Prostate gland (tissue), 2 donors: Measurements from ENCODE around the gene SP110. TPM values are rescaled to one million over a fixed set of nuclear protein-coding genes. Genes with fewer than 3 reads are reported as not detected.
A peak's percentile ranks its signal among the peaks of the same experiment; 100 is the strongest.

Experiments
- DNase-seq: peaks from one replicate; pipeline ENCODE4 v3.0.0-alpha.2; 2019; ENCODE audit warnings: low spot score
- H3K27ac ChIP-seq, 2 donors: fragments of 200-600 bp; sonication (generic); 2 replicates each; pipeline ENCODE4 v1.5.1; 2017 to 2019
- H3K27me3 ChIP-seq: fragments of 200-600 bp; sonication (generic); replicated peaks from 2 replicates; pipeline ENCODE4 v1.5.1; 2019; ENCODE audit not compliant: insufficient read depth
- H3K36me3 ChIP-seq, 2 donors: fragments of 200-600 bp; sonication (generic); 1 replicate in 1 of 2; 2 replicates in 1 of 2; pipeline versions ENCODE4 v1.5.1 to v1.8.1; 2017 to 2019
- H3K4me1 ChIP-seq: fragments of 200-600 bp; sonication (generic); replicated peaks from 2 replicates; pipeline ENCODE4 v1.5.1; 2019
- H3K4me3 ChIP-seq, 2 donors: fragments of 200-600 bp; sonication (generic); 2 replicates each; pipeline ENCODE4 v1.5.1; 2017 to 2019
- H3K9me3 ChIP-seq: fragments of 200-600 bp; sonication (generic); 2 replicates; pipeline ENCODE4 v1.5.1; 2017
- POLR2A ChIP-seq: fragments of 450-650 bp; IDR thresholded peaks from one replicate; pipeline ENCODE4 v1.6.1; 2016; ENCODE audit warnings: antibody characterized with exemption, mild to moderate bottlenecking
- POLR2AphosphoS5 ChIP-seq: sonication (generic); formaldehyde crosslinking; IDR thresholded peaks from one replicate; pipeline ENCODE4 v1.6.1; 2017; ENCODE audit warnings: antibody characterized with exemption
- WGBS: methylation state at CpG from one replicate; pipeline ENCODE4 v1.1.5; 2018; 5-methylcytosine and 5-hydroxymethylcytosine counted together
- intact Hi-C: fragments of 100-400 bp; cut with DNase I; formaldehyde crosslinking; loops from one replicate; pipeline ENCODE4 v1.14.2; 2022
- total RNA-seq, 2 donors: library from RNA; depleted of rRNA; stranded (reverse); fragments of >200 nt; gene quantifications; one replicate each; pipeline ENCODE4 v1.1.0, GENCODE V29; 2016
- TF ChIP-seq, protein P1 (sequence below), 4 experiments: fragments of 200-600 bp in 2 of 4; fragments of 450-650 bp in 2 of 4; sonication (generic) in 2 of 4; IDR thresholded peaks; 1 replicate in 3 of 4; 2 replicates in 1 of 4; pipeline ENCODE4 v1.5.1; 2016 to 2019; ENCODE audit warnings: antibody characterized with exemption in 4 of 4, mild to moderate bottlenecking in 2 of 4, moderate library complexity in 2 of 4

Gene SP110
- total RNA-seq: 10 to 100 TPM; 26.5 to 39.3 TPM

DNA sequence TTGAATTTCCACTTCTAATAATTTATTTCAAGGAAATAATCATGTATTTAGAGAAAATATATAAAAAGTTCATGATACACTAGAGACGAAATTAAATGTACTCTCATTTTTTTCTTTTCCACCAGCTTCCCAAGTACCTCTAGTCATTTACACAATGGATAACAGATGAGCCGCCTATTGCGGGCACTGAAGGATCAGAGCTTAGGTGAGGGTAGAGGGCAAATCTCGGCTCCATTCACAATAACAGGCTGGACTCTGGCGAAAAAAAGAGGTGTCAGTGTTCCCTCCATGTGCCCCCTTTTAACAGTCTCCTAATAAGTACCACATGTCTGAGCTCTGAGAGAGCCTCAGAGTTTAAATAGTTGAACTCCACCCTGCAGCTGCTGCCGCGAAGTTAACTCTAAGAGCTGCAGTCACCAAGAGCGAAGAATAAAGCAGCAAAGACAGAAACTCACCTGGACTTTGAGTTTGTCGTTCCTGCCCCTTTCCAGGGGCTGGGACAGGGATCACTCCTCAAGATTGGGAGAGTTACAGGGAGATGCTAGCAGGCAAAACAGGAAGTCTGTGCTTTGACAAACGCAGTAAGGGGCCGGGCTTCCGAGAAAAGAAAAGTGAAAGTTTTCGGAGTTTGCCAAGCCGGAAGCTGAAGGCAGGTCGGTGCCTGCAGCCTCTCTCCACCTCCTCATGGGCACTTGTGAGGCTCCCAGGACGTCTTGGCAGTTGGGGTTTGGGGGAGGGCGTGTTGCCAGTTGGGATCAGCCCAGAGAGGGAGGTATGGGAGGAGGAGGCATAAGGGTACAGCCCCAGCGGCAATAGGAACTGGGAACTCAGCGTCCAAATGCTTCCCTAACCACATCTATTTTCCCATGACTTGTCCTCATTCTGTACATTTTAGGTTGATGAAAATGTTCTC is at the start of gene SP110:
SP110 (minus strand) TSS at position 566 of the 913 bp plus-strand sequence. CDS start 3,057 bp downstream, outside the sequence.
- peak; percentile 92 for DNase-seq
- intact Hi-C loops: no loop called here
- Histone ChIP-seq H3K27me3 (no peaks in the 10 kb centered on the region), H3K36me3 (no peaks in the 10 kb centered on the region), H3K27ac (peak within 1 kb of the TSS; percentile 78 to 79), H3K4me1 (peaks cover 2% of the 10 kb centered on the region), H3K4me3 (peak within 1 kb of the TSS; percentile 43 to 51), H3K9me3 (no peaks in the 10 kb centered on the region)
- WGBS: 1% methylated on average over 19 of the region's 19 CpGs
- TF ChIP-seq POLR2AphosphoS5: peak; percentile 88
- peak; percentile 18 for TF ChIP-seq POLR2A
- TF ChIP-seq, protein P1, sequence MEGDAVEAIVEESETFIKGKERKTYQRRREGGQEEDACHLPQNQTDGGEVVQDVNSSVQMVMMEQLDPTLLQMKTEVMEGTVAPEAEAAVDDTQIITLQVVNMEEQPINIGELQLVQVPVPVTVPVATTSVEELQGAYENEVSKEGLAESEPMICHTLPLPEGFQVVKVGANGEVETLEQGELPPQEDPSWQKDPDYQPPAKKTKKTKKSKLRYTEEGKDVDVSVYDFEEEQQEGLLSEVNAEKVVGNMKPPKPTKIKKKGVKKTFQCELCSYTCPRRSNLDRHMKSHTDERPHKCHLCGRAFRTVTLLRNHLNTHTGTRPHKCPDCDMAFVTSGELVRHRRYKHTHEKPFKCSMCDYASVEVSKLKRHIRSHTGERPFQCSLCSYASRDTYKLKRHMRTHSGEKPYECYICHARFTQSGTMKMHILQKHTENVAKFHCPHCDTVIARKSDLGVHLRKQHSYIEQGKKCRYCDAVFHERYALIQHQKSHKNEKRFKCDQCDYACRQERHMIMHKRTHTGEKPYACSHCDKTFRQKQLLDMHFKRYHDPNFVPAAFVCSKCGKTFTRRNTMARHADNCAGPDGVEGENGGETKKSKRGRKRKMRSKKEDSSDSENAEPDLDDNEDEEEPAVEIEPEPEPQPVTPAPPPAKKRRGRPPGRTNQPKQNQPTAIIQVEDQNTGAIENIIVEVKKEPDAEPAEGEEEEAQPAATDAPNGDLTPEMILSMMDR (IDR thresholded peaks at IDR 0.05): peak in 1 of 4 experiments; percentile 8

GRCh38 chr2:230268606-230269243 is 48.9 kb upstream of the SP110 start:
- Histone ChIP-seq H3K27me3 (no peaks in the 10 kb centered on the region), H3K27ac (no peak overlapping the region), H3K36me3 (no peaks in the 10 kb centered on the region), H3K9me3 (no peaks in the 10 kb centered on the region), H3K4me3 (no peak overlapping the region), H3K4me1 (no peaks in the 10 kb centered on the region)
- no peak for TF ChIP-seq POLR2A
- no peak for TF ChIP-seq POLR2AphosphoS5
- TF ChIP-seq, protein P1 (IDR thresholded peaks at IDR 0.05): no peak
- intact Hi-C loops: no loop called here
- DNase-seq: no peak
- WGBS: 59% methylated on average over 3 of the region's 3 CpGs

- H3K4me1 ChIP-seq: no peaks in the 10 kb centered on the region
- H3K27ac ChIP-seq: no peak overlapping the region
- intact Hi-C loops: no loop called here
- TF ChIP-seq POLR2A (no peak), POLR2AphosphoS5 (no peak)
- TF ChIP-seq, protein P1 (IDR thresholded peaks at IDR 0.05): no peak
- H3K27me3 ChIP-seq: no peaks in the 10 kb centered on the region
- H3K4me3 ChIP-seq: no peak overlapping the region
- H3K9me3 ChIP-seq: no peaks in the 10 kb centered on the region
- WGBS: 85% methylated on average over 3 of the region's 3 CpGs
- H3K36me3 ChIP-seq: no peaks in the 10 kb centered on the region
- DNase-seq: no peak
Observed at GRCh38 chr2:230267556-230267955, 47.8 kb upstream of the SP110 start.

- Histone ChIP-seq H3K4me1 (no peaks in the 10 kb centered on the region), H3K27ac (no peak overlapping the region), H3K27me3 (no peaks in the 10 kb centered on the region), H3K9me3 (no peaks in the 10 kb centered on the region), H3K36me3 (no peaks in the 10 kb centered on the region), H3K4me3 (no peak overlapping the region)
- DNase-seq: no peak
- intact Hi-C loops: no loop called here
- 86% methylated on average over 1 of the region's 1 CpG for WGBS
- TF ChIP-seq POLR2AphosphoS5 (no peak), POLR2A (no peak)
- TF ChIP-seq, protein P1 (IDR thresholded peaks at IDR 0.05): no peak
Observed at GRCh38 chr2:230267059-230267458, 47.3 kb upstream of the SP110 start.
